WTC11 (cell line): ENCODE measurements around the gene FNDC3B. TPM values are rescaled to one million over a fixed set of nuclear protein-coding genes. Genes with fewer than 3 reads are reported as not detected.

Source experiments
- ATAC-seq: fragments of 200-7000 bp; cut with Tn5 transposase; 2 replicates; pipeline ENCODE4 v1.10.0; 2021; ENCODE audit warnings: mild to moderate bottlenecking, moderate library complexity
- CTCF ChIA-PET: fragments of 300-600 bp; sonication (Branson Sonifier 250); formaldehyde crosslinking; loops from one replicate; lab custom pipeline; 2021; ENCODE audit warnings: antibody characterized with exemption; lab: Charles Lee
- POLR2A ChIA-PET: fragments of 350-600 bp; sonication (Branson Sonifier 250); formaldehyde crosslinking; loops from one replicate; lab custom pipeline; 2021; ENCODE audit warnings: antibody characterized with exemption; lab: Charles Lee
- DNase-seq: peaks from one replicate; pipeline ENCODE4 v3.0.0; 2021; ENCODE audit warnings: low spot score
- H3K27ac Mint-ChIP-seq: 2 replicates; pipeline ENCODE4 v1.8.0; 2021; ENCODE audit warnings: mixed read lengths
- H3K27me3 Mint-ChIP-seq: 2 replicates; pipeline ENCODE4 v1.8.0; 2021; ENCODE audit warnings: low read depth, mild to moderate bottlenecking, moderate library complexity, mixed read lengths
- H3K36me3 Mint-ChIP-seq: 2 replicates; pipeline ENCODE4 v1.8.0; 2021; ENCODE audit warnings: mixed read lengths
- H3K4me1 Mint-ChIP-seq: 2 replicates; pipeline ENCODE4 v1.8.0; 2022; ENCODE audit warnings: mixed read lengths
- H3K4me3 Mint-ChIP-seq: 2 replicates; pipeline ENCODE4 v1.8.0; 2021; ENCODE audit warnings: mild to moderate bottlenecking, moderate library complexity, mixed read lengths
- H3K9me3 Mint-ChIP-seq: 2 replicates; pipeline ENCODE4 v1.8.0; 2021; ENCODE audit warnings: mixed read lengths
- E2F5 ChIP-seq: sonication (generic); formaldehyde crosslinking; IDR thresholded peaks from 2 replicates; pipeline ENCODE4 v1.8.1; 2022; ENCODE audit warnings: mild to moderate bottlenecking, moderate library complexity, missing genetic modification reagents
- ETV6 ChIP-seq: sonication (generic); formaldehyde crosslinking; IDR thresholded peaks from 2 replicates; pipeline ENCODE4 v1.8.1; 2022; ENCODE audit warnings: mild to moderate bottlenecking, missing genetic modification reagents
- FOXP4 ChIP-seq: sonication (generic); formaldehyde crosslinking; IDR thresholded peaks from 2 replicates; pipeline ENCODE4 v1.8.0; 2022; ENCODE audit warnings: mild to moderate bottlenecking, missing genetic modification reagents
- GABPB1 ChIP-seq: sonication (generic); formaldehyde crosslinking; IDR thresholded peaks from 2 replicates; pipeline ENCODE4 v1.8.1; 2023; ENCODE audit warnings: mild to moderate bottlenecking, missing genetic modification reagents
- JAZF1 ChIP-seq: fragments of 250-450 bp; sonication (Bioruptor Pico); IDR thresholded peaks from 2 replicates; pipeline ENCODE4 v1.9.0; 2021; ENCODE audit warnings: moderate library complexity, mild to moderate bottlenecking, inconsistent platforms
- NR1H2 ChIP-seq: sonication (generic); formaldehyde crosslinking; IDR thresholded peaks from 2 replicates; pipeline ENCODE4 v1.9.0; 2021; ENCODE audit warnings: mild to moderate bottlenecking, moderate library complexity, missing genetic modification reagents
- PRRX2 ChIP-seq: fragments of 250-450 bp; sonication (Bioruptor Pico); IDR thresholded peaks from 2 replicates; pipeline ENCODE4 v1.8.0; 2021; ENCODE audit warnings: mild to moderate bottlenecking
- RELA ChIP-seq: sonication (generic); formaldehyde crosslinking; IDR thresholded peaks from 2 replicates; pipeline ENCODE4 v1.8.1; 2022; ENCODE audit warnings: missing genetic modification reagents, mild to moderate bottlenecking, borderline replicate concordance
- SOX15 ChIP-seq: fragments of 250-450 bp; sonication (Bioruptor Pico); IDR thresholded peaks from 2 replicates; pipeline ENCODE4 v1.9.0; 2021; ENCODE audit warnings: mild to moderate bottlenecking
- TCF7 ChIP-seq: sonication (generic); formaldehyde crosslinking; IDR thresholded peaks from 2 replicates; pipeline ENCODE4 v1.8.0; 2022; ENCODE audit warnings: mild to moderate bottlenecking, low read depth, missing genetic modification reagents, moderate library complexity
- TEAD1 ChIP-seq: sonication (generic); formaldehyde crosslinking; IDR thresholded peaks from 2 replicates; pipeline ENCODE4 v1.8.0; 2022; ENCODE audit warnings: mild to moderate bottlenecking, missing genetic modification reagents
- TP53 ChIP-seq: sonication (generic); formaldehyde crosslinking; IDR thresholded peaks from 2 replicates; pipeline ENCODE4 v1.8.1; 2023; ENCODE audit warnings: mild to moderate bottlenecking, missing genetic modification reagents
- ZNF138 ChIP-seq: sonication (generic); formaldehyde crosslinking; conservative IDR thresholded peaks from 2 replicates; pipeline ENCODE4 v1.8.1; 2022; ENCODE audit warnings: mild to moderate bottlenecking, moderate library complexity, missing genetic modification reagents
- ZNF232 ChIP-seq: sonication (generic); formaldehyde crosslinking; IDR thresholded peaks from 2 replicates; pipeline ENCODE4 v1.8.0; 2022; ENCODE audit warnings: mild to moderate bottlenecking, missing genetic modification reagents
- ZNF263 ChIP-seq: sonication (generic); formaldehyde crosslinking; IDR thresholded peaks from 2 replicates; pipeline ENCODE4 v1.8.1; 2022; ENCODE audit warnings: low read depth, mild to moderate bottlenecking, moderate library complexity, missing genetic modification reagents
- ZNF671 ChIP-seq: fragments of 250-450 bp; sonication (Bioruptor Pico); IDR thresholded peaks from 2 replicates; pipeline ENCODE4 v1.8.0; 2021; ENCODE audit warnings: mild to moderate bottlenecking
- ZSCAN18 ChIP-seq: fragments of 250-450 bp; sonication (Bioruptor Pico); IDR thresholded peaks from 2 replicates; pipeline ENCODE4 v2.1.2; 2022; ENCODE audit warnings: mild to moderate bottlenecking, moderate library complexity
- total RNA-seq: library from RNA; stranded (reverse); gene quantifications from 3 replicates; pipeline ENCODE4 v1.2.3, GENCODE V29; 2021
- TF ChIP-seq, protein P1 (sequence below): fragments of 250-450 bp; sonication (Bioruptor Pico); IDR thresholded peaks from 2 replicates; pipeline ENCODE4 v1.8.0; 2021; ENCODE audit warnings: mild to moderate bottlenecking
- TF ChIP-seq, protein P2 (sequence below): sonication (generic); formaldehyde crosslinking; conservative IDR thresholded peaks from 2 replicates; pipeline ENCODE4 v1.8.1; 2023; ENCODE audit warnings: mild to moderate bottlenecking, low read depth, missing genetic modification reagents, moderate library complexity

FNDC3B gene
- total RNA-seq, 1 experiment from 2014 or later = 42.8 TPM

GRCh38 chr3:172140499-172141391 lies 101.4 kb downstream of the FNDC3B start:
- Mint-ChIP-seq H3K36me3 (peaks cover 9% of the 10 kb centered on the region; the same call in 1 of the 2 replicates), H3K27me3 (no peaks in the 10 kb centered on the region), H3K4me3 (peak overlapping the region; percentile 20), H3K4me1 (peaks cover 92% of the 10 kb centered on the region), H3K27ac (peak overlapping the region; percentile 98), H3K9me3 (peaks cover 4% of the 10 kb centered on the region)
- POLR2A ChIA-PET = no interaction called here
- peak; percentile 10 for ATAC-seq
- no peak for TF ChIP-seq ZNF671 (CRISPR knock-in tag)
- TF ChIP-seq ZNF263 = no peak
- no peak for TF ChIP-seq PRRX2 (CRISPR knock-in tag)
- no peak for TF ChIP-seq ZSCAN18 (CRISPR knock-in tag)
- TF ChIP-seq GABPB1 = peak; percentile 91
- DNase-seq = no peak
- CTCF ChIA-PET = interaction anchor here (0.5 to 2.8 kb wide), 8 partner anchors 11 to 1957 kb away, joined by 3 to 8 read pairs (median 4); no protein-coding TSS in a partner anchor

GRCh38 chr3:172142051-172142863 lies 102.9 kb downstream of the FNDC3B start:
- Mint-ChIP-seq H3K4me1 (peaks cover 89% of the 10 kb centered on the region), H3K36me3 (0 out of 2 replicates have a peak, but pooled peaks cover 4% of the 10 kb centered on the region), H3K4me3 (peak overlapping the region; percentile 6; the same call in 1 of the 2 replicates), H3K9me3 (peaks cover 4% of the 10 kb centered on the region), H3K27ac (peak overlapping the region; percentile 98), H3K27me3 (no peaks in the 10 kb centered on the region)
- ChIA-PET CTCF (interaction anchor here (0.9 to 1.2 kb wide), 2 partner anchors 27 to 190 kb away, joined by 4 to 5 read pairs; no protein-coding TSS in a partner anchor), POLR2A (no interaction called here)
- no peak for DNase-seq
- peak; percentile 17; the same call in 1 of the 2 replicates for ATAC-seq
- TF ChIP-seq NR1H2 (CRISPR knock-in tag) = no peak
- TF ChIP-seq ETV6 (CRISPR knock-in tag) = no peak
- TF ChIP-seq, protein P1, sequence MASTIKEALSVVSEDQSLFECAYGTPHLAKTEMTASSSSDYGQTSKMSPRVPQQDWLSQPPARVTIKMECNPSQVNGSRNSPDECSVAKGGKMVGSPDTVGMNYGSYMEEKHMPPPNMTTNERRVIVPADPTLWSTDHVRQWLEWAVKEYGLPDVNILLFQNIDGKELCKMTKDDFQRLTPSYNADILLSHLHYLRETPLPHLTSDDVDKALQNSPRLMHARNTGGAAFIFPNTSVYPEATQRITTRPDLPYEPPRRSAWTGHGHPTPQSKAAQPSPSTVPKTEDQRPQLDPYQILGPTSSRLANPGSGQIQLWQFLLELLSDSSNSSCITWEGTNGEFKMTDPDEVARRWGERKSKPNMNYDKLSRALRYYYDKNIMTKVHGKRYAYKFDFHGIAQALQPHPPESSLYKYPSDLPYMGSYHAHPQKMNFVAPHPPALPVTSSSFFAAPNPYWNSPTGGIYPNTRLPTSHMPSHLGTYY (CRISPR knock-in tag) = no peak
- no peak for TF ChIP-seq ZNF232 (CRISPR knock-in tag)
- no peak for TF ChIP-seq E2F5 (CRISPR knock-in tag)
- TF ChIP-seq RELA (CRISPR knock-in tag) = no peak
- TF ChIP-seq SOX15 (CRISPR knock-in tag) = no peak

DNA sequence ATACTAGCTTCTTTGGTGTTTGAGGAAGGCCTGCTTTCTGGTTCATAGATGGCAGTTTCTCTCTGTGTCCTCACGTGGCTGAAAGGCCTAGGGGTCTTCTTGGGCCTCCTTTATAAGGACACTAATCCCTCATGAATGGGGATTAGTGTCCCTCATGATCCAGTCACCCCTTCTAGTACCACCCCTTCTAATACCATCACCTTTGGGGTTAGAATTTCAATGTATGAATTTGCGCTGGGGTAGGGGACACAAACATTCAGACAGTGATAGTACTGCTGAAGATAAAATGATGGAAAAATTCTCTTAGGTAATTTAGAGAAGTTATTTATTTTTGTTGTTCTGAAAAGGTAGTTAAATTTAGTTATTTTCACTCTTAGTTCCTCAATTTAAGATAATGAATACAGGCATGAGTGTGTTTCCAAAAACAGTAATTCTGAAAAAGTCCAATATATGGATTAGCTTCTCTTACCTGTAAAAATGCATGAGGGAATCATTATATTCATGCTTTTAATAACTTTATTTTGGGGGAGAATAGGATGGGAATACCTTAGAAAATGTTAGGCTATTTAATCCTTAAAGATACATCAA lies 103.6 kb downstream of the FNDC3B start:
- Mint-ChIP-seq H3K9me3 (peaks cover 4% of the 10 kb centered on the region), H3K4me1 (peaks cover 86% of the 10 kb centered on the region), H3K27ac (peak overlapping the region; percentile 98), H3K4me3 (no peak overlapping the region), H3K27me3 (no peaks in the 10 kb centered on the region), H3K36me3 (0 out of 2 replicates have a peak, but pooled peaks cover 4% of the 10 kb centered on the region)
- DNase-seq (no peak), ATAC-seq (no peak)
- ChIA-PET CTCF (interaction anchor here (0.9 to 1.2 kb wide), 2 partner anchors 27 to 189 kb away, joined by 4 to 5 read pairs; no protein-coding TSS in a partner anchor), POLR2A (no interaction called here)
- no peak for TF ChIP-seq E2F5 (CRISPR knock-in tag)
- TF ChIP-seq, protein P2, sequence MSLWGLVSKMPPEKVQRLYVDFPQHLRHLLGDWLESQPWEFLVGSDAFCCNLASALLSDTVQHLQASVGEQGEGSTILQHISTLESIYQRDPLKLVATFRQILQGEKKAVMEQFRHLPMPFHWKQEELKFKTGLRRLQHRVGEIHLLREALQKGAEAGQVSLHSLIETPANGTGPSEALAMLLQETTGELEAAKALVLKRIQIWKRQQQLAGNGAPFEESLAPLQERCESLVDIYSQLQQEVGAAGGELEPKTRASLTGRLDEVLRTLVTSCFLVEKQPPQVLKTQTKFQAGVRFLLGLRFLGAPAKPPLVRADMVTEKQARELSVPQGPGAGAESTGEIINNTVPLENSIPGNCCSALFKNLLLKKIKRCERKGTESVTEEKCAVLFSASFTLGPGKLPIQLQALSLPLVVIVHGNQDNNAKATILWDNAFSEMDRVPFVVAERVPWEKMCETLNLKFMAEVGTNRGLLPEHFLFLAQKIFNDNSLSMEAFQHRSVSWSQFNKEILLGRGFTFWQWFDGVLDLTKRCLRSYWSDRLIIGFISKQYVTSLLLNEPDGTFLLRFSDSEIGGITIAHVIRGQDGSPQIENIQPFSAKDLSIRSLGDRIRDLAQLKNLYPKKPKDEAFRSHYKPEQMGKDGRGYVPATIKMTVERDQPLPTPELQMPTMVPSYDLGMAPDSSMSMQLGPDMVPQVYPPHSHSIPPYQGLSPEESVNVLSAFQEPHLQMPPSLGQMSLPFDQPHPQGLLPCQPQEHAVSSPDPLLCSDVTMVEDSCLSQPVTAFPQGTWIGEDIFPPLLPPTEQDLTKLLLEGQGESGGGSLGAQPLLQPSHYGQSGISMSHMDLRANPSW = no peak
- TF ChIP-seq ZNF138 (CRISPR knock-in tag) = no peak
- TF ChIP-seq JAZF1 (CRISPR knock-in tag) = no peak
- TF ChIP-seq TCF7 (CRISPR knock-in tag) = no peak
- TF ChIP-seq TP53 (CRISPR knock-in tag) = no peak
- TF ChIP-seq FOXP4 (CRISPR knock-in tag) = no peak
- TF ChIP-seq TEAD1 = no peak
- no peak for TF ChIP-seq NR1H2 (CRISPR knock-in tag)
- TF ChIP-seq PRRX2 (CRISPR knock-in tag) = no peak
